ENCODE measurements around the gene ZNF837.

The ZNF837 gene

DNA sequence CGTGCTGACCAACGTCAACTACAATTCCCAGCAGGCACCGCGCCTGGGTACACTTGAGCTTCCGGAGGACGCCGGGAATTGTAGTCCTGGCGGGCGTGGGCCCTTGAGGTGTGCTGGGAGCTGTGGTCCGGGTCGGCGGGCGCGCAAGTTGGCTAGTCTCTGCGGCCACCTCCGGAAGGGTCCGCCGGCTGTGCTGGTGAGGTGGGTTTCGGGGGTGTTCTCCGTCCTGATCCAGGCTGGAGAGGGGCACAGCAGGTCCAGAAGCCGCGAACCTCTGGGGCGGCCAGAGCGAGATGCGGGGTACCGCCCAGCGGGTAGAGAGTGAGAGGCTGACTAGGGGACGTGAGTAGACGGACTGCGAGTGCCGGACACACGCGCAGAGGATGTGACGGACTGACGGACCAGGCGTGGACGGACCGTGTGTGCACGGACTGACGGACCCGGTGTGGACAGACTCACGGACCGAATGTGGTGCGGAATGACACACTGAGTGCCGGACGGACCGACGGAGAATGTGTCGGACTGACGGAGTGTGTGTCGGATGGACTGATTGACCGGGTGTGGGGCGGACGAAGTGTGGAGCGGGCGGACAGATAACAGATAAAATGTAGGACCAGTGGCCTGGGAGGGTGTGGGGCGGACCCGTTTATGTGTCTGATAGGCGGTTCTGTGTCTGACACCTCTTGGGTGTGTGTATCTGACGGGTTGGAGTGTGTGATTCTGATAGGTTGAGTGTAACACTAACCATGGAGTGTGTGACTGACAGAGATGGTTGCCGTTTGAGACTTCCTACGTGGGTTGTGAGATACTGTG, 53.7 kb downstream of the ZNF837 start, which contains the start of gene ZSCAN22 (continued):
- peak; percentile 48; the same call in 1 of the 2 replicates for TF ChIP-seq ZFHX2 (tag by site-specific recombination; conservative IDR thresholded peaks at IDR 0.05)
- peak; percentile 68 for TF ChIP-seq ZNF843 (tag by site-specific recombination; IDR thresholded peaks at IDR 0.05)
- TF ChIP-seq, protein P1, sequence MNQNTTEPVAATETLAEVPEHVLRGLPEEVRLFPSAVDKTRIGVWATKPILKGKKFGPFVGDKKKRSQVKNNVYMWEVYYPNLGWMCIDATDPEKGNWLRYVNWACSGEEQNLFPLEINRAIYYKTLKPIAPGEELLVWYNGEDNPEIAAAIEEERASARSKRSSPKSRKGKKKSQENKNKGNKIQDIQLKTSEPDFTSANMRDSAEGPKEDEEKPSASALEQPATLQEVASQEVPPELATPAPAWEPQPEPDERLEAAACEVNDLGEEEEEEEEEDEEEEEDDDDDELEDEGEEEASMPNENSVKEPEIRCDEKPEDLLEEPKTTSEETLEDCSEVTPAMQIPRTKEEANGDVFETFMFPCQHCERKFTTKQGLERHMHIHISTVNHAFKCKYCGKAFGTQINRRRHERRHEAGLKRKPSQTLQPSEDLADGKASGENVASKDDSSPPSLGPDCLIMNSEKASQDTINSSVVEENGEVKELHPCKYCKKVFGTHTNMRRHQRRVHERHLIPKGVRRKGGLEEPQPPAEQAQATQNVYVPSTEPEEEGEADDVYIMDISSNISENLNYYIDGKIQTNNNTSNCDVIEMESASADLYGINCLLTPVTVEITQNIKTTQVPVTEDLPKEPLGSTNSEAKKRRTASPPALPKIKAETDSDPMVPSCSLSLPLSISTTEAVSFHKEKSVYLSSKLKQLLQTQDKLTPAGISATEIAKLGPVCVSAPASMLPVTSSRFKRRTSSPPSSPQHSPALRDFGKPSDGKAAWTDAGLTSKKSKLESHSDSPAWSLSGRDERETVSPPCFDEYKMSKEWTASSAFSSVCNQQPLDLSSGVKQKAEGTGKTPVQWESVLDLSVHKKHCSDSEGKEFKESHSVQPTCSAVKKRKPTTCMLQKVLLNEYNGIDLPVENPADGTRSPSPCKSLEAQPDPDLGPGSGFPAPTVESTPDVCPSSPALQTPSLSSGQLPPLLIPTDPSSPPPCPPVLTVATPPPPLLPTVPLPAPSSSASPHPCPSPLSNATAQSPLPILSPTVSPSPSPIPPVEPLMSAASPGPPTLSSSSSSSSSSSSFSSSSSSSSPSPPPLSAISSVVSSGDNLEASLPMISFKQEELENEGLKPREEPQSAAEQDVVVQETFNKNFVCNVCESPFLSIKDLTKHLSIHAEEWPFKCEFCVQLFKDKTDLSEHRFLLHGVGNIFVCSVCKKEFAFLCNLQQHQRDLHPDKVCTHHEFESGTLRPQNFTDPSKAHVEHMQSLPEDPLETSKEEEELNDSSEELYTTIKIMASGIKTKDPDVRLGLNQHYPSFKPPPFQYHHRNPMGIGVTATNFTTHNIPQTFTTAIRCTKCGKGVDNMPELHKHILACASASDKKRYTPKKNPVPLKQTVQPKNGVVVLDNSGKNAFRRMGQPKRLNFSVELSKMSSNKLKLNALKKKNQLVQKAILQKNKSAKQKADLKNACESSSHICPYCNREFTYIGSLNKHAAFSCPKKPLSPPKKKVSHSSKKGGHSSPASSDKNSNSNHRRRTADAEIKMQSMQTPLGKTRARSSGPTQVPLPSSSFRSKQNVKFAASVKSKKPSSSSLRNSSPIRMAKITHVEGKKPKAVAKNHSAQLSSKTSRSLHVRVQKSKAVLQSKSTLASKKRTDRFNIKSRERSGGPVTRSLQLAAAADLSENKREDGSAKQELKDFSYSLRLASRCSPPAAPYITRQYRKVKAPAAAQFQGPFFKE (tag by site-specific recombination; IDR thresholded peaks at IDR 0.05; ENCODE audit: borderline replicate concordance) = no peak
- TF ChIP-seq ZNF114 (tag by site-specific recombination; IDR thresholded peaks at IDR 0.05) = no peak
- no peak for TF ChIP-seq MYNN (tag by site-specific recombination; IDR thresholded peaks at IDR 0.05; ENCODE audit: borderline replicate concordance)
- TF ChIP-seq ZNF600 (tag by site-specific recombination; IDR thresholded peaks at IDR 0.05) = peak; percentile 90
- no peak for TF ChIP-seq ZNF19 (tag by site-specific recombination; IDR thresholded peaks at IDR 0.05; ENCODE audit: low read depth)
- no peak for TF ChIP-seq ZNF175 (tag by site-specific recombination; IDR thresholded peaks at IDR 0.05)
- TF ChIP-seq ZNF248 (tag by site-specific recombination; IDR thresholded peaks at IDR 0.05) = no peak
- TF ChIP-seq ZNF214 (tag by site-specific recombination; IDR thresholded peaks at IDR 0.05; ENCODE audit: borderline replicate concordance) = no peak
- TF ChIP-seq GFI1B (tag by site-specific recombination; IDR thresholded peaks at IDR 0.05) = no peak
- no peak for TF ChIP-seq ZFP3 (tag by site-specific recombination; IDR thresholded peaks at IDR 0.05; ENCODE audit: low read depth)
- no peak for TF ChIP-seq ZNF433 (tag by site-specific recombination; IDR thresholded peaks at IDR 0.05; ENCODE audit: low read depth)
- TF ChIP-seq ZNF701 (tag by site-specific recombination; IDR thresholded peaks at IDR 0.05) = no peak
- TF ChIP-seq, protein P2, sequence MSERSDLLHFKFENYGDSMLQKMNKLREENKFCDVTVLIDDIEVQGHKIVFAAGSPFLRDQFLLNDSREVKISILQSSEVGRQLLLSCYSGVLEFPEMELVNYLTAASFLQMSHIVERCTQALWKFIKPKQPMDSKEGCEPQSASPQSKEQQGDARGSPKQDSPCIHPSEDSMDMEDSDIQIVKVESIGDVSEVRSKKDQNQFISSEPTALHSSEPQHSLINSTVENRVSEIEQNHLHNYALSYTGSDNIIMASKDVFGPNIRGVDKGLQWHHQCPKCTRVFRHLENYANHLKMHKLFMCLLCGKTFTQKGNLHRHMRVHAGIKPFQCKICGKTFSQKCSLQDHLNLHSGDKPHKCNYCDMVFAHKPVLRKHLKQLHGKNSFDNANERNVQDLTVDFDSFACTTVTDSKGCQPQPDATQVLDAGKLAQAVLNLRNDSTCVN (tag by site-specific recombination; optimal IDR thresholded peaks at IDR 0.05) = peak; percentile 93
- peak; percentile 93 for TF ChIP-seq GLI4 (tag by site-specific recombination; IDR thresholded peaks at IDR 0.05)
- peak; percentile 99 for TF ChIP-seq ZNF501 (tag by site-specific recombination; IDR thresholded peaks at IDR 0.05)
- TF ChIP-seq ZNF768 (tag by site-specific recombination; IDR thresholded peaks at IDR 0.05) = peak; percentile 65; the same call in 1 of the 2 replicates
- TF ChIP-seq SP2 (tag by site-specific recombination; IDR thresholded peaks at IDR 0.05) = peak; percentile 76
- no peak for TF ChIP-seq SETDB1 (IDR thresholded peaks at IDR 0.05; ENCODE audit: insufficient read length, low read length)
- peak; percentile 93 for TF ChIP-seq ZBTB20 (tag by site-specific recombination; IDR thresholded peaks at IDR 0.05)
- no peak for TF ChIP-seq ZNF302 (tag by site-specific recombination; IDR thresholded peaks at IDR 0.05; ENCODE audit: low read depth)
- TF ChIP-seq ZNF664 (tag by site-specific recombination; IDR thresholded peaks at IDR 0.05) = peak; percentile 39; the same call in 1 of the 2 replicates
- no peak for TF ChIP-seq KLF10 (tag by site-specific recombination; IDR thresholded peaks at IDR 0.05)
- no peak for TF ChIP-seq ZNF560 (tag by site-specific recombination; IDR thresholded peaks at IDR 0.05; ENCODE audit: borderline replicate concordance)
- TF ChIP-seq, protein P3, sequence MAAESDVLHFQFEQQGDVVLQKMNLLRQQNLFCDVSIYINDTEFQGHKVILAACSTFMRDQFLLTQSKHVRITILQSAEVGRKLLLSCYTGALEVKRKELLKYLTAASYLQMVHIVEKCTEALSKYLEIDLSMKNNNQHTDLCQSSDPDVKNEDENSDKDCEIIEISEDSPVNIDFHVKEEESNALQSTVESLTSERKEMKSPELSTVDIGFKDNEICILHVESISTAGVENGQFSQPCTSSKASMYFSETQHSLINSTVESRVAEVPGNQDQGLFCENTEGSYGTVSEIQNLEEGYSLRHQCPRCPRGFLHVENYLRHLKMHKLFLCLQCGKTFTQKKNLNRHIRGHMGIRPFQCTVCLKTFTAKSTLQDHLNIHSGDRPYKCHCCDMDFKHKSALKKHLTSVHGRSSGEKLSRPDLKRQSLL (tag by site-specific recombination; IDR thresholded peaks at IDR 0.05) = peak; percentile 62; the same call in 1 of the 2 replicates
- TF ChIP-seq ZNF404 (tag by site-specific recombination; IDR thresholded peaks at IDR 0.05) = no peak
- TF ChIP-seq, protein P4, sequence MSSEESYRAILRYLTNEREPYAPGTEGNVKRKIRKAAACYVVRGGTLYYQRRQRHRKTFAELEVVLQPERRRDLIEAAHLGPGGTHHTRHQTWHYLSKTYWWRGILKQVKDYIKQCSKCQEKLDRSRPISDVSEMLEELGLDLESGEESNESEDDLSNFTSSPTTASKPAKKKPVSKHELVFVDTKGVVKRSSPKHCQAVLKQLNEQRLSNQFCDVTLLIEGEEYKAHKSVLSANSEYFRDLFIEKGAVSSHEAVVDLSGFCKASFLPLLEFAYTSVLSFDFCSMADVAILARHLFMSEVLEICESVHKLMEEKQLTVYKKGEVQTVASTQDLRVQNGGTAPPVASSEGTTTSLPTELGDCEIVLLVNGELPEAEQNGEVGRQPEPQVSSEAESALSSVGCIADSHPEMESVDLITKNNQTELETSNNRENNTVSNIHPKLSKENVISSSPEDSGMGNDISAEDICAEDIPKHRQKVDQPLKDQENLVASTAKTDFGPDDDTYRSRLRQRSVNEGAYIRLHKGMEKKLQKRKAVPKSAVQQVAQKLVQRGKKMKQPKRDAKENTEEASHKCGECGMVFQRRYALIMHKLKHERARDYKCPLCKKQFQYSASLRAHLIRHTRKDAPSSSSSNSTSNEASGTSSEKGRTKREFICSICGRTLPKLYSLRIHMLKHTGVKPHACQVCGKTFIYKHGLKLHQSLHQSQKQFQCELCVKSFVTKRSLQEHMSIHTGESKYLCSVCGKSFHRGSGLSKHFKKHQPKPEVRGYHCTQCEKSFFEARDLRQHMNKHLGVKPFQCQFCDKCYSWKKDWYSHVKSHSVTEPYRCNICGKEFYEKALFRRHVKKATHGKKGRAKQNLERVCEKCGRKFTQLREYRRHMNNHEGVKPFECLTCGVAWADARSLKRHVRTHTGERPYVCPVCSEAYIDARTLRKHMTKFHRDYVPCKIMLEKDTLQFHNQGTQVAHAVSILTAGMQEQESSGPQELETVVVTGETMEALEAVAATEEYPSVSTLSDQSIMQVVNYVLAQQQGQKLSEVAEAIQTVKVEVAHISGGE (tag by site-specific recombination; conservative IDR thresholded peaks at IDR 0.05; ENCODE audit: low read depth) = peak; percentile 100

All from HEK293 (cell line).